Measurements from ENCODE around the gene MPZL2. TPM values are rescaled to one million over a fixed set of nuclear protein-coding genes. Genes with fewer than 3 reads are reported as not detected.

The MPZL2 gene
- total and polyA plus RNA-seq, 2 donors, result 18.1 to 47.7 TPM

GRCh38 chr11:118290923-118291322 lies 26.8 kb upstream of the MPZL2 start:
- peak in 2 of 9 donors; percentile 49 to 69 for DNase-seq (ENCODE audit: low read depth in 6 of 9, low spot score in 9 of 9)
- no peaks in the 10 kb centered on the region for H3K36me3 ChIP-seq (ENCODE audit: control insufficient read depth in 2 of 2, insufficient read depth in 2 of 2, low read length in 1 of 2)
- WGBS, result 10% methylated on average over 9 of the region's 9 CpGs
- H3K27me3 ChIP-seq (ENCODE audit: control insufficient read depth in 2 of 2, insufficient read depth in 1 of 2, low read length in 1 of 2), result no peaks in the 10 kb centered on the region
- no peaks in the 10 kb centered on the region for H3K9me3 ChIP-seq (ENCODE audit: control insufficient read depth in 2 of 2, insufficient read depth in 1 of 2, low read length in 1 of 2)
- H3K4me3 ChIP-seq (ENCODE audit: low read length in 2 of 2), result no peak overlapping the region
- no peak overlapping the region for H3K27ac ChIP-seq (ENCODE audit: low read depth in 1 of 2, low read length in 1 of 2)
- peaks cover 6% of the 10 kb centered on the region in 2 donors for H3K4me1 ChIP-seq (ENCODE audit: control insufficient read depth in 2 of 2, insufficient read depth in 2 of 2, low read length in 2 of 2)

DNA sequence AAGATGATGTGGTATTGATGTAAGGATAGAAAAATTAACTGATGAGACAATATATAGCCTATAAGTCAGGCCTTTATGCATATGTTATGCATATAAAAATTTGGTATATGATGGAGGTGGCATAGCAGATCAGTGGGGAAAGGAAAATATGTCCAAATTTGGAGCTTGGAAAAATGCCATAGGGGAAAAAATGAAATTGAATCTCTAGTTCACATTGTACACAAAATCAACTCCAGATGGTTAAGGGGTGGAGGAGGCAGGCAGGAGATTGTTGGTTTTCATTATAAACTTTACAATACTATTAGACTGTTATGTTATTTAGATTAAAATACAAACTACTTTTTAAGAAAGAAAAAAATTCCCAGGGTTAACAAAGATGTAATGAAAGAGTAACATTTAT lies 25.3 kb upstream of the MPZL2 start:
- Histone ChIP-seq H3K9me3 (ENCODE audit: control insufficient read depth in 2 of 2, insufficient read depth in 1 of 2, low read length in 1 of 2) (no peaks in the 10 kb centered on the region), H3K27me3 (ENCODE audit: control insufficient read depth in 2 of 2, insufficient read depth in 1 of 2, low read length in 1 of 2) (no peaks in the 10 kb centered on the region), H3K4me3 (ENCODE audit: low read length in 2 of 2) (no peak overlapping the region), H3K36me3 (ENCODE audit: control insufficient read depth in 2 of 2, insufficient read depth in 2 of 2, low read length in 1 of 2) (no peaks in the 10 kb centered on the region), H3K27ac (ENCODE audit: low read depth in 1 of 2, low read length in 1 of 2) (no peak overlapping the region), H3K4me1 (ENCODE audit: control insufficient read depth in 2 of 2, insufficient read depth in 2 of 2, low read length in 2 of 2) (no peaks in the 10 kb centered on the region)
- DNase-seq (ENCODE audit: low read depth in 6 of 9, low spot score in 9 of 9), result no peak

- DNase-seq (ENCODE audit: low read depth in 6 of 9, low spot score in 9 of 9), result no peak
- no peak overlapping the region for H3K4me3 ChIP-seq (ENCODE audit: low read length in 2 of 2)
- H3K9me3 ChIP-seq (ENCODE audit: control insufficient read depth in 2 of 2, insufficient read depth in 1 of 2, low read length in 1 of 2), result no peaks in the 10 kb centered on the region
- peaks cover 6% of the 10 kb centered on the region in 2 donors for H3K4me1 ChIP-seq (ENCODE audit: control insufficient read depth in 2 of 2, insufficient read depth in 2 of 2, low read length in 2 of 2)
- 95% methylated on average over 1 of the region's 1 CpG for WGBS
- H3K27ac ChIP-seq (ENCODE audit: low read depth in 1 of 2, low read length in 1 of 2), result no peak overlapping the region
- no peaks in the 10 kb centered on the region for H3K27me3 ChIP-seq (ENCODE audit: control insufficient read depth in 2 of 2, insufficient read depth in 1 of 2, low read length in 1 of 2)
- no peaks in the 10 kb centered on the region for H3K36me3 ChIP-seq (ENCODE audit: control insufficient read depth in 2 of 2, insufficient read depth in 2 of 2, low read length in 1 of 2)
Measured at GRCh38 chr11:118287006-118287405, 22.9 kb upstream of the MPZL2 start.

DNA sequence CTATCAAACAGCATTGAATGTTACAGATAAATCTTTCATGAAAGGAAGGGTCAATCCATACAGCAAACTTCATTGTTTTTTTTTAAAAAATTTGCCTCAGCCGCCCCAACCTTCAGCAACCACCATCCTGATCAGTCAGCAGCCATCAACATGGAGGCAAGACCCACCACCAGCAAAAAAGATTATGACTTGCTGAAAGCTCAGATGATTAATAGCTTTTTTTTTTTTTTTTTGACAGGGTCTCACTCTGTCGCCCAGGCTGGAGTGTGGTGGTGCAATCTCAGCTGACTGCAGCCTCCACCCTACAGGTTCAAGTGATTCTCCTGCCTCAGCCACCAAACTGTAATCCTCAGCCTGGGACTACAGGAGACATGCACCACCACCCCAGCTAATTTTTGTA lies 22.4 kb upstream of the MPZL2 start:
- no peak for DNase-seq (ENCODE audit: low read depth in 6 of 9, low spot score in 9 of 9)
- Histone ChIP-seq H3K36me3 (ENCODE audit: control insufficient read depth in 2 of 2, insufficient read depth in 2 of 2, low read length in 1 of 2) (no peaks in the 10 kb centered on the region), H3K27ac (ENCODE audit: low read depth in 1 of 2, low read length in 1 of 2) (no peak overlapping the region), H3K4me3 (ENCODE audit: low read length in 2 of 2) (no peak overlapping the region), H3K27me3 (ENCODE audit: control insufficient read depth in 2 of 2, insufficient read depth in 1 of 2, low read length in 1 of 2) (no peaks in the 10 kb centered on the region), H3K9me3 (ENCODE audit: control insufficient read depth in 2 of 2, insufficient read depth in 1 of 2, low read length in 1 of 2) (no peaks in the 10 kb centered on the region), H3K4me1 (ENCODE audit: control insufficient read depth in 2 of 2, insufficient read depth in 2 of 2, low read length in 2 of 2) (peaks cover 6% of the 10 kb centered on the region in 2 donors)
- WGBS, result 98% methylated on average over 2 of the region's 2 CpGs

- H3K27me3 ChIP-seq (ENCODE audit: control insufficient read depth in 2 of 2, insufficient read depth in 1 of 2, low read length in 1 of 2), result no peaks in the 10 kb centered on the region
- peak overlapping the region in 1 of 2 donors; percentile 5 for H3K27ac ChIP-seq (ENCODE audit: low read depth in 1 of 2, low read length in 1 of 2)
- 48% methylated on average over 4 of the region's 4 CpGs for WGBS
- no peaks in the 10 kb centered on the region for H3K9me3 ChIP-seq (ENCODE audit: control insufficient read depth in 2 of 2, insufficient read depth in 1 of 2, low read length in 1 of 2)
- no peaks in the 10 kb centered on the region for H3K36me3 ChIP-seq (ENCODE audit: control insufficient read depth in 2 of 2, insufficient read depth in 2 of 2, low read length in 1 of 2)
- no peak for DNase-seq (ENCODE audit: low read depth in 6 of 9, low spot score in 9 of 9)
- H3K4me1 ChIP-seq (ENCODE audit: control insufficient read depth in 2 of 2, insufficient read depth in 2 of 2, low read length in 2 of 2), result peaks cover 6% of the 10 kb centered on the region in 2 donors
- no peak overlapping the region for H3K4me3 ChIP-seq (ENCODE audit: low read length in 2 of 2)
Measured at GRCh38 chr11:118283756-118284350, 19.8 kb upstream of the MPZL2 start.

GRCh38 chr11:118283037-118283636 lies 19.0 kb upstream of the MPZL2 start:
- no peak overlapping the region for H3K27ac ChIP-seq (ENCODE audit: low read depth in 1 of 2, low read length in 1 of 2)
- peaks cover 6% of the 10 kb centered on the region in 2 donors for H3K4me1 ChIP-seq (ENCODE audit: control insufficient read depth in 2 of 2, insufficient read depth in 2 of 2, low read length in 2 of 2)
- H3K9me3 ChIP-seq (ENCODE audit: control insufficient read depth in 2 of 2, insufficient read depth in 1 of 2, low read length in 1 of 2), result no peaks in the 10 kb centered on the region
- no peaks in the 10 kb centered on the region for H3K36me3 ChIP-seq (ENCODE audit: control insufficient read depth in 2 of 2, insufficient read depth in 2 of 2, low read length in 1 of 2)
- 96% methylated on average over 5 of the region's 5 CpGs for WGBS
- DNase-seq (ENCODE audit: low read depth in 6 of 9, low spot score in 9 of 9), result no peak
- H3K4me3 ChIP-seq (ENCODE audit: low read length in 2 of 2), result no peak overlapping the region
- H3K27me3 ChIP-seq (ENCODE audit: control insufficient read depth in 2 of 2, insufficient read depth in 1 of 2, low read length in 1 of 2), result no peaks in the 10 kb centered on the region

DNA sequence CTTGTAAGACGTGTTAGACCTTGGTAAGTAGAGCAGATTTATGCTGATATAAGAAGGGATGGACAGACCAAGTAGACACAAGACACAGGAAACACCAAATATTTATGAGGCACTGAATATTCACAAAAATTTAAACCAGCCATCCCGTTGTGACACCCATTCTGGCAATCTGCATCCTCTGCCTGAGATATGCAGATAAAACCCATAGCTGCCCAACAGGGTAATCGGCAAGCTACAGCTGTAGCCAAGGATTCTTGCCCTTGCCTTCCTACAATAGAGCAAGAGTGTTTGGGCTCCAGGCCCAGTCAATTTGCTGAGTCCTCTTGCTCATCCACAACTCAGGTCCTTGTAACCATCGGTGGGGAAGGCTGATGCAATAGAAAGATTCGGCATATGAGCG lies 18.5 kb upstream of the MPZL2 start:
- Histone ChIP-seq H3K27ac (ENCODE audit: low read depth in 1 of 2, low read length in 1 of 2) (no peak overlapping the region), H3K36me3 (ENCODE audit: control insufficient read depth in 2 of 2, insufficient read depth in 2 of 2, low read length in 1 of 2) (no peaks in the 10 kb centered on the region), H3K4me3 (ENCODE audit: low read length in 2 of 2) (no peak overlapping the region), H3K4me1 (ENCODE audit: control insufficient read depth in 2 of 2, insufficient read depth in 2 of 2, low read length in 2 of 2) (peaks cover 6 to 9% of the 10 kb centered on the region in 2 donors), H3K27me3 (ENCODE audit: control insufficient read depth in 2 of 2, insufficient read depth in 1 of 2, low read length in 1 of 2) (no peaks in the 10 kb centered on the region), H3K9me3 (ENCODE audit: control insufficient read depth in 2 of 2, insufficient read depth in 1 of 2, low read length in 1 of 2) (no peaks in the 10 kb centered on the region)
- DNase-seq (ENCODE audit: low read depth in 6 of 9, low spot score in 9 of 9), result no peak
- WGBS, result 97% methylated on average over 6 of the region's 6 CpGs

- Histone ChIP-seq H3K4me3 (ENCODE audit: low read length in 2 of 2) (no peak overlapping the region), H3K27ac (ENCODE audit: low read depth in 1 of 2, low read length in 1 of 2) (no peak overlapping the region), H3K9me3 (ENCODE audit: control insufficient read depth in 2 of 2, insufficient read depth in 1 of 2, low read length in 1 of 2) (no peaks in the 10 kb centered on the region), H3K36me3 (ENCODE audit: control insufficient read depth in 2 of 2, insufficient read depth in 2 of 2, low read length in 1 of 2) (no peaks in the 10 kb centered on the region), H3K27me3 (ENCODE audit: control insufficient read depth in 2 of 2, insufficient read depth in 1 of 2, low read length in 1 of 2) (no peaks in the 10 kb centered on the region), H3K4me1 (ENCODE audit: control insufficient read depth in 2 of 2, insufficient read depth in 2 of 2, low read length in 2 of 2) (peaks cover 6 to 12% of the 10 kb centered on the region in 2 donors)
- no peak for DNase-seq (ENCODE audit: low read depth in 6 of 9, low spot score in 9 of 9)
- WGBS, result 89% methylated on average over 1 of the region's 1 CpG
Measured at GRCh38 chr11:118281284-118281683, 17.2 kb upstream of the MPZL2 start.

DNA sequence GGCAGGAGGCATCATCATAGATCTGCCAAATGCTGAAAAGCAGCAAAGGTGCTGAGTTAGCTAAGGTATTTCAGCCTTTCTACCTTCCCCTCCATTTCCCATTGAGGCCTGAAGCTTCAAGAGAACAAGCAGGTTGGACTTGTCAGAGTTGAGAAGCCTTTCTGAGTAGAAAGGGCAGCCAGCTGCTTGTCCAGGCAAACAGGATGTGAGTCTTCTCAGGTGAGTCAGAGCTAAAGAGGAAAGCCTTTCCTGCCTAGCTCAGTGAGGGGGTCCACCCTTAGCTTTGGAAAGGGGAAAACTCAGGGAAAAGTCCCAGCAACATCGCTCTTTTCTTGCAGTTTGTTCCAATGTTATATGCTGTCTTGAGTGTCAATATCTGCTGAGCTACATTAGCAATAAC lies 13.2 kb upstream of the MPZL2 start:
- Histone ChIP-seq H3K4me1 (ENCODE audit: control insufficient read depth in 2 of 2, insufficient read depth in 2 of 2, low read length in 2 of 2) (peaks cover 0 to 9% of the 10 kb centered on the region in 2 donors), H3K36me3 (ENCODE audit: control insufficient read depth in 2 of 2, insufficient read depth in 2 of 2, low read length in 1 of 2) (no peaks in the 10 kb centered on the region), H3K27ac (ENCODE audit: low read depth in 1 of 2, low read length in 1 of 2) (peak overlapping the region in 1 of 2 donors; percentile 27), H3K4me3 (ENCODE audit: low read length in 2 of 2) (no peak overlapping the region), H3K9me3 (ENCODE audit: control insufficient read depth in 2 of 2, insufficient read depth in 1 of 2, low read length in 1 of 2) (no peaks in the 10 kb centered on the region), H3K27me3 (ENCODE audit: control insufficient read depth in 2 of 2, insufficient read depth in 1 of 2, low read length in 1 of 2) (no peaks in the 10 kb centered on the region)
- 94% methylated on average over 1 of the region's 1 CpG for WGBS
- peak in 1 of 9 donors; percentile 36 for DNase-seq (ENCODE audit: low read depth in 6 of 9, low spot score in 9 of 9)
